Measurements from ENCODE around the gene ZNF569. TPM values are rescaled to one million over a fixed set of nuclear protein-coding genes. Genes with fewer than 3 reads are reported as not detected.

The ZNF569 gene
- total RNA-seq, 4 donors from 2014 or later: 2.2 to 5.9 (median 5.4) TPM; not detected in 1

GRCh38 chr19:37507167-37507464 lies 39.9 kb upstream of the ZNF569 start:
- in situ Hi-C loops (cut with MboI; ENCODE audit: low pct_ligation_motif_present in 1 of 4, low pct_unique_long_range_greater_than_20kb in 1 of 4, low sequenced_read_pairs in 3 of 4) (no loop called here), intact Hi-C loops (cut with DNase I; ENCODE audit: low total_unique reads) (no loop called here)
- Histone ChIP-seq H3K9me3 (peaks cover 0 to 3% of the 10 kb centered on the region in 2 donors), H3K4me1 (peaks cover 0 to 5% (median 5%) of the 10 kb centered on the region in 4 donors), H3K36me3 (peaks cover 0 to 7% (median 3%) of the 10 kb centered on the region in 4 donors), H3K27ac (peak overlapping the region; percentile 84 to 93 (median 93)), H3K27me3 (no peaks in the 10 kb centered on the region), H3K4me3 (peak overlapping the region; percentile 25 to 80 (median 62))
- 5 to 9% methylated on average over 3 to 9 of the region's 9 CpGs for WGBS, 2 donors (ENCODE audit: low coverage in 1 of 2)
- TF ChIP-seq CTCF (IDR thresholded peaks at IDR 0.05) (no peak), POLR2AphosphoS5 (IDR thresholded peaks at IDR 0.05) (no peak), EP300 (IDR thresholded peaks at IDR 0.05; ENCODE audit: low read depth) (no peak)
- DNase-seq: no peak

GRCh38 chr19:37506387-37507166 lies 39.3 kb upstream of the ZNF569 start, which contains the start of gene ZNF793:
TSS of gene ZNF793 (plus strand) at chr19:37506939. CDS start at chr19:37523440, 16,501 bp downstream.
- Histone ChIP-seq H3K4me3 (peak within 1 kb of the TSS; percentile 25 to 80 (median 62)), H3K36me3 (peaks cover 0 to 3% (median 1%) of the 10 kb centered on the region in 4 donors), H3K27ac (peak within 1 kb of the TSS; percentile 84 to 93 (median 93)), H3K9me3 (peaks cover 0 to 3% of the 10 kb centered on the region in 2 donors), H3K4me1 (peaks cover 0 to 5% (median 5%) of the 10 kb centered on the region in 4 donors), H3K27me3 (no peaks in the 10 kb centered on the region)
- intact Hi-C loops (cut with DNase I; ENCODE audit: low total_unique reads) (no loop called here), in situ Hi-C loops (cut with MboI; ENCODE audit: low pct_ligation_motif_present in 1 of 4, low pct_unique_long_range_greater_than_20kb in 1 of 4, low sequenced_read_pairs in 3 of 4) (no loop called here)
- WGBS, 2 donors (ENCODE audit: low coverage in 1 of 2): 3% methylated on average over 40 of the region's 40 CpGs; no CpG with 5 or more reads in 1 of the 2 donors
- peak; percentile 81 for DNase-seq
- TF ChIP-seq POLR2AphosphoS5 (IDR thresholded peaks at IDR 0.05) (peak; percentile 50 to 67 (median 60)), CTCF (IDR thresholded peaks at IDR 0.05) (no peak), POLR2A (IDR thresholded peaks at IDR 0.05) (peak; percentile 19), EP300 (IDR thresholded peaks at IDR 0.05; ENCODE audit: low read depth) (no peak)

- WGBS, 2 donors (ENCODE audit: low coverage in 1 of 2): 0 to 7% methylated on average over 5 to 12 of the region's 12 CpGs
Measured at GRCh38 chr19:37505958-37506386, 38.7 kb upstream of the ZNF569 start.

More at GRCh38 chr19:37505958-37506386, 38.7 kb upstream of the ZNF569 start:
- no peak for DNase-seq
- Histone ChIP-seq H3K27me3 (no peaks in the 10 kb centered on the region), H3K4me1 (peaks cover 0 to 5% (median 5%) of the 10 kb centered on the region in 4 donors), H3K4me3 (peak overlapping the region; percentile 25 to 80 (median 62)), H3K9me3 (peaks cover 0 to 3% of the 10 kb centered on the region in 2 donors), H3K27ac (peak overlapping the region; percentile 84 to 93 (median 93)), H3K36me3 (no peaks in the 10 kb centered on the region)
- intact Hi-C loops (cut with DNase I; ENCODE audit: low total_unique reads): no loop called here
- in situ Hi-C loops (cut with MboI; ENCODE audit: low pct_ligation_motif_present in 1 of 4, low pct_unique_long_range_greater_than_20kb in 1 of 4, low sequenced_read_pairs in 3 of 4): no loop called here
- TF ChIP-seq POLR2A (IDR thresholded peaks at IDR 0.05) (no peak), CTCF (IDR thresholded peaks at IDR 0.05) (no peak), EP300 (IDR thresholded peaks at IDR 0.05; ENCODE audit: low read depth) (no peak), POLR2AphosphoS5 (IDR thresholded peaks at IDR 0.05) (no peak)

All from transverse colon (tissue), 4 donors.